Subcutaneous adipose tissue (tissue), 4 donors: ENCODE results near the gene PHYHIPL. TPM values are rescaled to one million over a fixed set of nuclear protein-coding genes. Genes with fewer than 3 reads are reported as not detected.

Source experiments
- total RNA-seq, 4 donors: library from RNA; depleted of rRNA; stranded (reverse); fragments of >200 nt; gene quantifications; one replicate each; pipeline ENCODE4 v1.1.0, GENCODE V29; 2016
- TF ChIP-seq, protein P1 (sequence below): fragments of 450-650 bp; IDR thresholded peaks from one replicate; pipeline ENCODE4 v1.5.1; 2016; ENCODE audit warnings: low read depth, mild to moderate bottlenecking, control low read depth, antibody characterized with exemption, moderate library complexity

The PHYHIPL gene
- total RNA-seq, 4 donors from 2014 or later: 0.22 TPM; not detected in 3

DNA sequence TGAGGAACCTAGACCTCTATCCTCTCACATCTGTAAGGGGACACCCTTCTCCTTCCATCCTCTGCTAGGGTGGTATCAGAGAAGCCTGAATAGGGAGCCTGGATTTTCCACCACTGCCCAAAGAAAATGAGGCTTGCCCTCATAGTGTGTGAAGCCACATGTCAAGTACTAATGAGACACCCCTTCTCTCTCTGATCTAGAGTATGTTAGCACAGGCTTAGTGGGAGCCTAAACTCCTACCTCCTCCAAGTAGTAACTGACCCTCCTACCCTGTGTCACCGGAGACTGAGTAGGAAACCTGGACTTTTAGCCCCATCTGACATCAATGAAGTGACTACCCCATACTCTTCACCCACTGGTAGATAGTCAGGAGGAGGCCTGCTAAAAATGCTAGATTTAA, 65.6 kb downstream of the PHYHIPL start:
- TF ChIP-seq, protein P1, sequence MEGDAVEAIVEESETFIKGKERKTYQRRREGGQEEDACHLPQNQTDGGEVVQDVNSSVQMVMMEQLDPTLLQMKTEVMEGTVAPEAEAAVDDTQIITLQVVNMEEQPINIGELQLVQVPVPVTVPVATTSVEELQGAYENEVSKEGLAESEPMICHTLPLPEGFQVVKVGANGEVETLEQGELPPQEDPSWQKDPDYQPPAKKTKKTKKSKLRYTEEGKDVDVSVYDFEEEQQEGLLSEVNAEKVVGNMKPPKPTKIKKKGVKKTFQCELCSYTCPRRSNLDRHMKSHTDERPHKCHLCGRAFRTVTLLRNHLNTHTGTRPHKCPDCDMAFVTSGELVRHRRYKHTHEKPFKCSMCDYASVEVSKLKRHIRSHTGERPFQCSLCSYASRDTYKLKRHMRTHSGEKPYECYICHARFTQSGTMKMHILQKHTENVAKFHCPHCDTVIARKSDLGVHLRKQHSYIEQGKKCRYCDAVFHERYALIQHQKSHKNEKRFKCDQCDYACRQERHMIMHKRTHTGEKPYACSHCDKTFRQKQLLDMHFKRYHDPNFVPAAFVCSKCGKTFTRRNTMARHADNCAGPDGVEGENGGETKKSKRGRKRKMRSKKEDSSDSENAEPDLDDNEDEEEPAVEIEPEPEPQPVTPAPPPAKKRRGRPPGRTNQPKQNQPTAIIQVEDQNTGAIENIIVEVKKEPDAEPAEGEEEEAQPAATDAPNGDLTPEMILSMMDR: no peak

DNA sequence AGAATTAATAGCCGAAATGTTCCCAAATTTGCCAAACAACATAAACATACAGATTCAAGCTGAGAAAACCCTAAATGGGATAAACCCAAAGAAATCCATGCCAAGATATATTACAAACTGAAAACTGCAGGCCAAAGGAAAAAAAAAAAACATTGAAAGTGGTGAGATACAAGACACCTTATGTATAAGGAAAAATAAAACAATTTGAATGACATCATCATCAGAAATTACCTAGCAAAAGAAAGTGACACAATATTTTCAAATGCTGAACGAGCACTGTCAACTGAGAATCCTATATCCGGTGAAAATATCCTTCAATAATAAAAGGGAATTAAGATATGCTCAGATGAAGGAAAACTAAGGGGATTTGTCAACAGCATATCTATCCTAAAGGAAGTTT, 66.5 kb downstream of the PHYHIPL start:
- TF ChIP-seq, protein P1: no peak

GRCh38 chr10:59243611-59244195, 67.3 kb downstream of the PHYHIPL start:
- TF ChIP-seq, protein P1: no peak

- TF ChIP-seq, protein P1: no peak
Measured at GRCh38 chr10:59244871-59245270, 68.4 kb downstream of the PHYHIPL start.

- TF ChIP-seq, protein P1: no peak
Measured at GRCh38 chr10:59245686-59246085, 69.2 kb downstream of the PHYHIPL start.

- TF ChIP-seq, protein P1: no peak
Measured at GRCh38 chr10:59252491-59252890, 76.0 kb downstream of the PHYHIPL start.

DNA sequence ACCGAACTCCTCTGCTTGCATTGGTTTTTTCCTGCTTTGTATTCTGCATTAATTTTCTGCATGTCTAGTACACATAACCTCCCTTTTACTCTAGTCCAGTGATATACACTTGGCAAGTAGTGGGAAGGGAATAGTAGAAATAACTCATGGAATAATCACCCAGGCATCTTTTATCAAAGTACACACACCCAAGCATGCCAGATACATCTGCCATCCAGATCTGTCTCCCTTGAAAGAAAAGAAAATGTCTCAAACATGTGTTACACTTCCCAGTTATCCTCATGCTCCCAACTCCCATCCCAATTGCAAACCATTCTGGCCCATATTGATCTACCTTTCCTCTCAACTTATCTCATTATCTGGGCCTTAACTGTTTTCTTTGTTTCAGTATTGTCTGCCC, 79.0 kb downstream of the PHYHIPL start:
- TF ChIP-seq, protein P1: no peak
